NCI-H1105 (cell line): ENCODE measurements around the gene IFNGR2.
"Not testable (repeated sequence)": the region's sequence is repeated elsewhere in the genome, so short reads cannot be mapped to it uniquely, and the experiment has no call there.

Experiments used
- DNase-seq: peaks from one replicate; lab custom pipeline; 2025; lab: John Stamatoyannopoulos, UW

The IFNGR2 gene

GRCh38 chr21:33402001-33402979, 923 bp upstream of the IFNGR2 start:
- no peak for DNase-seq

GRCh38 chr21:33403786-33404585, 773 bp downstream of the IFNGR2 start:
- DNase-seq, result peak; percentile 44

GRCh38 chr21:33406493-33406892, 3.3 kb downstream of the IFNGR2 start:
- DNase-seq, result no peak

GRCh38 chr21:33411949-33412430, 8.8 kb downstream of the IFNGR2 start:
- DNase-seq, result no peak

- DNase-seq, result not testable (repeated sequence)
These were observed 9.2 kb downstream of the IFNGR2 start for GRCh38 chr21:33412439-33412831.

- DNase-seq, result no peak
These were observed 9.8 kb downstream of the IFNGR2 start for GRCh38 chr21:33412832-33413519.

- DNase-seq, result no peak
These were observed 10.9 kb downstream of the IFNGR2 start for GRCh38 chr21:33414068-33414467.

GRCh38 chr21:33414926-33415325, 11.7 kb downstream of the IFNGR2 start:
- DNase-seq, result no peak

GRCh38 chr21:33418691-33419090, 15.5 kb downstream of the IFNGR2 start:
- DNase-seq, result no peak

GRCh38 chr21:33419538-33420123, 16.4 kb downstream of the IFNGR2 start:
- no peak for DNase-seq

GRCh38 chr21:33421713-33422393, 18.6 kb downstream of the IFNGR2 start:
- DNase-seq, result no peak

- no peak for DNase-seq
These were observed 21.0 kb downstream of the IFNGR2 start for GRCh38 chr21:33424214-33424613.

GRCh38 chr21:33425825-33426224, 22.6 kb downstream of the IFNGR2 start:
- DNase-seq, result no peak

GRCh38 chr21:33427051-33427450, 23.8 kb downstream of the IFNGR2 start:
- no peak for DNase-seq

- DNase-seq, result no peak
These were observed 25.5 kb downstream of the IFNGR2 start for GRCh38 chr21:33428669-33429068.

GRCh38 chr21:33430858-33431257, 27.6 kb downstream of the IFNGR2 start:
- DNase-seq, result no peak

GRCh38 chr21:33432496-33432895, 29.3 kb downstream of the IFNGR2 start:
- no peak for DNase-seq

GRCh38 chr21:33433001-33433400, 29.8 kb downstream of the IFNGR2 start:
- no peak for DNase-seq

GRCh38 chr21:33433425-33434114, 30.4 kb downstream of the IFNGR2 start:
- no peak for DNase-seq

GRCh38 chr21:33434770-33435360, 31.7 kb downstream of the IFNGR2 start:
- DNase-seq, result no peak
